GM23338 (cell line): ENCODE data around the gene RIOK3. TPM values are rescaled to one million over a fixed set of nuclear protein-coding genes. Genes with fewer than 3 reads are reported as not detected.

Experiments
- ATAC-seq: fragments of 200-7000 bp; cut with Tn5 transposase; 3 replicates; pipeline ENCODE4 v1.9.1; 2020
- DNase-seq: peaks from one replicate; pipeline ENCODE4 v3.0.0-alpha.2; 2015; ENCODE audit warnings: low spot score
- H2AFZ ChIP-seq: fragments of 200-600 bp; sonication (generic); 2 replicates; pipeline ENCODE4 v1.8.0; 2016; ENCODE audit warnings: antibody characterized with exemption, mild to moderate bottlenecking, moderate library complexity
- H3F3A ChIP-seq: fragments of 200-600 bp; sonication (generic); replicated peaks from 2 replicates; pipeline ENCODE4 v1.8.0; 2017; ENCODE audit warnings: antibody characterized with exemption, mixed run types, low read depth
- H3K27ac ChIP-seq: fragments of 200-600 bp; sonication (generic); 2 replicates; pipeline ENCODE4 v1.6.1; 2016; ENCODE audit warnings: low read depth
- H3K27me3 ChIP-seq: fragments of 200-600 bp; sonication (generic); 2 replicates; pipeline ENCODE4 v1.8.0; 2016; ENCODE audit warnings: mild to moderate bottlenecking, mixed run types, moderate library complexity; ENCODE audit not compliant: insufficient read depth
- H3K36me3 ChIP-seq: fragments of 200-600 bp; sonication (generic); 2 replicates; pipeline ENCODE4 v1.8.0; 2016; ENCODE audit warnings: mild to moderate bottlenecking; ENCODE audit not compliant: insufficient read depth
- H3K4me1 ChIP-seq: fragments of 200-600 bp; sonication (generic); 2 replicates; pipeline ENCODE4 v1.8.0; 2016; ENCODE audit warnings: mild to moderate bottlenecking, moderate library complexity; ENCODE audit not compliant: insufficient read depth
- H3K4me2 ChIP-seq: fragments of 200-600 bp; sonication (generic); 2 replicates; pipeline ENCODE4 v1.7.1; 2017; ENCODE audit warnings: mixed run types
- H3K4me3 ChIP-seq: fragments of 200-600 bp; sonication (generic); 2 replicates; pipeline ENCODE4 v1.6.1; 2016; ENCODE audit warnings: mixed run types
- H3K79me2 ChIP-seq: fragments of 200-600 bp; sonication (generic); replicated peaks from 2 replicates; pipeline ENCODE4 v1.8.0; 2017; ENCODE audit warnings: mild to moderate bottlenecking; ENCODE audit not compliant: insufficient read depth
- H3K9me2 ChIP-seq: fragments of 200-600 bp; sonication (generic); 2 replicates; pipeline ENCODE4 v1.8.0; 2017; ENCODE audit not compliant: insufficient read depth
- H4K20me1 ChIP-seq: fragments of 200-600 bp; sonication (generic); replicated peaks from 2 replicates; pipeline ENCODE4 v1.8.0; 2017; ENCODE audit warnings: mild to moderate bottlenecking; ENCODE audit not compliant: insufficient read depth
- H3K27ac Mint-ChIP-seq: 2 replicates; pipeline ENCODE4 v1.8.0; 2020; ENCODE audit warnings: inconsistent platforms, mild to moderate bottlenecking, moderate library complexity, mixed read lengths
- H3K27me3 Mint-ChIP-seq: 3 replicates; pipeline ENCODE4 v1.8.0; 2022; ENCODE audit warnings: low read depth, mild to moderate bottlenecking, moderate library complexity, mixed read lengths, inconsistent platforms; ENCODE audit not compliant: insufficient read depth, poor library complexity
- H3K36me3 Mint-ChIP-seq: 3 replicates; pipeline ENCODE4 v1.8.0; 2021; ENCODE audit warnings: low read depth, mild to moderate bottlenecking, inconsistent platforms, moderate library complexity, mixed read lengths
- H3K4me1 Mint-ChIP-seq: 3 replicates; pipeline ENCODE4 v1.8.0; 2020; ENCODE audit warnings: mild to moderate bottlenecking, inconsistent platforms, mixed read lengths
- H3K4me3 Mint-ChIP-seq: 3 replicates; pipeline ENCODE4 v1.8.0; 2021; ENCODE audit warnings: moderate library complexity, mild to moderate bottlenecking, inconsistent platforms, mixed read lengths
- H3K9me3 Mint-ChIP-seq: 3 replicates; pipeline ENCODE4 v1.8.0; 2020; ENCODE audit warnings: moderate library complexity, mild to moderate bottlenecking, inconsistent platforms, mixed read lengths
- CREB1 ChIP-seq: fragments of 250-450 bp; sonication (Bioruptor Pico); IDR thresholded peaks from 2 replicates; pipeline ENCODE4 v1.5.0; 2020; ENCODE audit warnings: low read depth, mild to moderate bottlenecking, moderate library complexity
- CTCF ChIP-seq, 2 experiments: fragments of 200-600 bp in 1 of 2; sonication (generic) in 1 of 2; conservative IDR thresholded peaks; 2 replicates each; pipeline versions ENCODE4 v1.5.1 to v1.6.1; 2016 to 2017; ENCODE audit warnings: antibody characterized with exemption in 2 of 2, low read depth in 2 of 2, mild to moderate bottlenecking in 2 of 2, moderate library complexity in 1 of 2
- ETS1 ChIP-seq: IDR thresholded peaks from 2 replicates; pipeline ENCODE4 v1.6.1; 2016; ENCODE audit warnings: antibody characterized with exemption
- EZH2 ChIP-seq: fragments of 200-600 bp; sonication (generic); IDR thresholded peaks from one replicate; pipeline ENCODE4 v1.8.0; 2017; ENCODE audit warnings: antibody characterized with exemption, mild to moderate bottlenecking, low read depth; ENCODE audit not compliant: unreplicated experiment
- EZH2phosphoT487 ChIP-seq: fragments of 200-600 bp; sonication (generic); IDR thresholded peaks from one replicate; pipeline ENCODE4 v1.8.1; 2018; ENCODE audit warnings: antibody characterized with exemption; ENCODE audit not compliant: unreplicated experiment
- JUNB ChIP-seq: IDR thresholded peaks from one replicate; pipeline ENCODE4 v1.6.1; 2016; ENCODE audit warnings: antibody characterized with exemption; ENCODE audit not compliant: unreplicated experiment
- POLR2AphosphoS5 ChIP-seq: IDR thresholded peaks from 2 replicates; pipeline ENCODE4 v1.6.1; 2016; ENCODE audit warnings: antibody characterized with exemption, low read depth
- REST ChIP-seq: IDR thresholded peaks from one replicate; pipeline ENCODE4 v1.6.1; 2018; ENCODE audit warnings: antibody characterized with exemption; ENCODE audit not compliant: unreplicated experiment
- STAT1 ChIP-seq: IDR thresholded peaks from one replicate; pipeline ENCODE4 v1.6.1; 2016; ENCODE audit warnings: antibody characterized with exemption; ENCODE audit not compliant: unreplicated experiment
- ZNF114 ChIP-seq: fragments of 250-450 bp; sonication (Bioruptor Pico); IDR thresholded peaks from 2 replicates; pipeline ENCODE4 v1.5.0; 2020; ENCODE audit warnings: mild to moderate bottlenecking, moderate library complexity
- ZNF331 ChIP-seq: fragments of 250-450 bp; sonication (Bioruptor Pico); IDR thresholded peaks from 2 replicates; pipeline ENCODE4 v1.5.0; 2020; ENCODE audit warnings: low read depth, mild to moderate bottlenecking, moderate library complexity
- long read RNA-seq: library from polyadenylated mRNA; unstranded; transcript quantifications from one replicate; pipeline ENCODE4 v2.0.0, GENCODE V29; 2020; ENCODE audit not compliant: unreplicated experiment
- polyA plus RNA-seq: library from polyadenylated mRNA; unstranded; fragments of >200 nt; fragmentation: Nextera tagmentation; extraction: Ambion mirVana; gene quantifications from 2 replicates; pipeline ENCODE4 v1.2.1, GENCODE V29; 2016
- total RNA-seq: library from RNA; depleted of rRNA; stranded (reverse); fragments of >200 nt; shearing (Covaris generic); gene quantifications from 2 replicates; pipeline ENCODE4 v1.2.3, GENCODE V29; 2014; rRNA removed

The RIOK3 gene
- 22.1 and 23.7 TPM in 2 replicates for total RNA-seq
- polyA plus RNA-seq, result 20.8 and 22.7 TPM in 2 replicates
- long read RNA-seq, partial matches to known transcripts, result 10 of 11 reads
- long read RNA-seq, other reads (novel, unspliced or antisense), result 1 of 11 reads

- Histone ChIP-seq H3K79me2 (peaks cover 49% of the 10 kb centered on the region), H3F3A (no peaks in the 10 kb centered on the region), H3K9me2 (no peaks in the 10 kb centered on the region), H3K27ac (peak within 1 kb of the TSS; percentile 62), H4K20me1 (0 out of 2 replicates have a peak, but pooled peaks cover 6% of the 10 kb centered on the region), H2AFZ (peak within 1 kb of the TSS; percentile 60; the same call in 1 of the 2 replicates), H3K4me2 (peak within 1 kb of the TSS; percentile 80), H3K4me3 (peak within 1 kb of the TSS; percentile 98), H3K4me1 (0 out of 2 replicates have a peak, but pooled peaks cover 5% of the 10 kb centered on the region), H3K27me3 (no peaks in the 10 kb centered on the region), H3K36me3 (no peaks in the 10 kb centered on the region)
- H3K36me3 Mint-ChIP-seq, result no peaks in the 10 kb centered on the region
- peak within 1 kb of the TSS; percentile 25; the same call in 1 of the 2 replicates for H3K27ac Mint-ChIP-seq
- TF ChIP-seq POLR2AphosphoS5, result peak; percentile 63; the same call in 1 of the 2 replicates
- no peak for TF ChIP-seq ZNF114 (CRISPR knock-in tag)
- peaks cover 2% of the 10 kb centered on the region for H3K27me3 Mint-ChIP-seq
- peak; percentile 99 for ATAC-seq
- DNase-seq, result peak; percentile 99
- H3K4me1 Mint-ChIP-seq, result peaks cover 11% of the 10 kb centered on the region
- no peaks in the 10 kb centered on the region; the same call in 2 of the 3 replicates for H3K9me3 Mint-ChIP-seq
- H3K4me3 Mint-ChIP-seq, result peak within 1 kb of the TSS; percentile 100
These were observed at the start of gene RIOK3 for GRCh38 chr18:23452728-23453679. Gene RIOK3, plus strand, starts transcription at chr18:23453287. Its CDS starts 153 bp downstream, at chr18:23453440.

- ATAC-seq, result no peak
- Histone ChIP-seq H3K27ac (no peak overlapping the region), H3K27me3 (no peaks in the 10 kb centered on the region), H3K9me2 (no peaks in the 10 kb centered on the region), H3K4me2 (no peak overlapping the region), H2AFZ (no peak overlapping the region), H3K4me3 (no peak overlapping the region), H3K79me2 (no peaks in the 10 kb centered on the region), H3K36me3 (no peaks in the 10 kb centered on the region), H3K4me1 (peaks cover 15% of the 10 kb centered on the region), H3F3A (no peaks in the 10 kb centered on the region), H4K20me1 (no peaks in the 10 kb centered on the region; the same call in 1 of the 2 replicates)
- Mint-ChIP-seq H3K4me3 (no peak overlapping the region), H3K27ac (no peak overlapping the region), H3K27me3 (no peaks in the 10 kb centered on the region), H3K9me3 (no peaks in the 10 kb centered on the region), H3K36me3 (0 out of 3 replicates have a peak, but pooled peaks cover 3% of the 10 kb centered on the region), H3K4me1 (peaks cover 19% of the 10 kb centered on the region)
- no peak for DNase-seq
- TF ChIP-seq REST (no peak), JUNB (no peak), ETS1 (no peak), EZH2 (no peak), ZNF331 (CRISPR knock-in tag) (no peak), CTCF (conservative IDR thresholded peaks at IDR 0.05; ENCODE audit: low read depth in 2 of 2) (no peak), EZH2phosphoT487 (no peak), STAT1 (no peak), CREB1 (no peak), POLR2AphosphoS5 (no peak)
These were observed 49.8 kb upstream of the RIOK3 start for GRCh38 chr18:23403310-23403709.
